Endothelial cell of umbilical vein (primary cell): ENCODE results near the gene OR9A2. TPM values are rescaled to one million over a fixed set of nuclear protein-coding genes. Genes with fewer than 3 reads are reported as not detected.

Source experiments
- polyA plus RNA-seq, 4 experiments: library from polyadenylated mRNA; depleted of rRNA in 3 of 4; stranded (reverse) in 3 of 4; unstranded in 1 of 4; fragments of >200 nt; gene quantifications; 2 replicates each; pipeline versions ENCODE4 v1.2.1 to v1.2.3, GENCODE V29; 2011 to 2012; ENCODE audit warnings: missing spikeins in 1 of 4
- total RNA-seq: library from RNA; stranded (reverse); gene quantifications from 2 replicates; pipeline ENCODE4 v1.2.3, GENCODE V29; 2021

The OR9A2 gene
- total and polyA plus RNA-seq, 2 donors (not counting 3 experiments of a cell fraction or from before 2014, with no cell fraction given) = not detected

Other genes starting within 250 kb of the OR9A2 start
- 2.9 TPM in 2 replicates for gene EPHB6, start 172.1 kb downstream of the OR9A2 start, total RNA-seq
- 0.62 and 0.86 TPM in 2 replicates for gene EPHB6, start 172.1 kb downstream of the OR9A2 start, polyA plus RNA-seq
- gene TRPV6, start 141.4 kb downstream of the OR9A2 start, total RNA-seq = not detected in 2 replicates
- not detected in 2 replicates for gene TRPV6, start 141.4 kb downstream of the OR9A2 start, polyA plus RNA-seq
- gene TRPV5, start 93.4 kb downstream of the OR9A2 start, total RNA-seq = not detected in 2 replicates
- not detected in 2 replicates for gene TRPV5, start 93.4 kb downstream of the OR9A2 start, polyA plus RNA-seq
- gene LLCFC1, start 87.6 kb downstream of the OR9A2 start, total RNA-seq = not detected in 2 replicates
- gene LLCFC1, start 87.6 kb downstream of the OR9A2 start, polyA plus RNA-seq = not detected in 2 replicates
- gene KEL, start 64.8 kb downstream of the OR9A2 start, total RNA-seq = 0.23 and 1.2 TPM in 2 replicates
- 0.13 and 0.30 TPM in 2 replicates for gene KEL, start 64.8 kb downstream of the OR9A2 start, polyA plus RNA-seq
- gene OR6V1, start 25.2 kb upstream of the OR9A2 start, total RNA-seq = not detected in 2 replicates
- not detected in 2 replicates for gene OR6V1, start 25.2 kb upstream of the OR9A2 start, polyA plus RNA-seq
- gene PIP, start 104.9 kb upstream of the OR9A2 start, total RNA-seq = not detected in 2 replicates
- gene PIP, start 104.9 kb upstream of the OR9A2 start, polyA plus RNA-seq = not detected in 2 replicates
- not detected in 2 replicates for gene TAS2R39, start 156.3 kb upstream of the OR9A2 start, total RNA-seq
- not detected in 2 replicates for gene TAS2R39, start 156.3 kb upstream of the OR9A2 start, polyA plus RNA-seq
- gene TAS2R40, start 194.9 kb upstream of the OR9A2 start, total RNA-seq = not detected in 2 replicates
- not detected in 2 replicates for gene TAS2R40, start 194.9 kb upstream of the OR9A2 start, polyA plus RNA-seq
- 99.4 and 119 TPM in 2 replicates for gene GSTK1, start 236.3 kb upstream of the OR9A2 start, total RNA-seq
- gene GSTK1, start 236.3 kb upstream of the OR9A2 start, polyA plus RNA-seq = 126 and 132 TPM in 2 replicates